ENCODE measurements around the gene GPR152. TPM values are rescaled to one million over a fixed set of nuclear protein-coding genes. Genes with fewer than 3 reads are reported as not detected.
A peak's percentile ranks its signal among the peaks of the same experiment; 100 is the strongest.

The GPR152 gene
- total RNA-seq, 2 donors from 2014 or later: not detected

DNA sequence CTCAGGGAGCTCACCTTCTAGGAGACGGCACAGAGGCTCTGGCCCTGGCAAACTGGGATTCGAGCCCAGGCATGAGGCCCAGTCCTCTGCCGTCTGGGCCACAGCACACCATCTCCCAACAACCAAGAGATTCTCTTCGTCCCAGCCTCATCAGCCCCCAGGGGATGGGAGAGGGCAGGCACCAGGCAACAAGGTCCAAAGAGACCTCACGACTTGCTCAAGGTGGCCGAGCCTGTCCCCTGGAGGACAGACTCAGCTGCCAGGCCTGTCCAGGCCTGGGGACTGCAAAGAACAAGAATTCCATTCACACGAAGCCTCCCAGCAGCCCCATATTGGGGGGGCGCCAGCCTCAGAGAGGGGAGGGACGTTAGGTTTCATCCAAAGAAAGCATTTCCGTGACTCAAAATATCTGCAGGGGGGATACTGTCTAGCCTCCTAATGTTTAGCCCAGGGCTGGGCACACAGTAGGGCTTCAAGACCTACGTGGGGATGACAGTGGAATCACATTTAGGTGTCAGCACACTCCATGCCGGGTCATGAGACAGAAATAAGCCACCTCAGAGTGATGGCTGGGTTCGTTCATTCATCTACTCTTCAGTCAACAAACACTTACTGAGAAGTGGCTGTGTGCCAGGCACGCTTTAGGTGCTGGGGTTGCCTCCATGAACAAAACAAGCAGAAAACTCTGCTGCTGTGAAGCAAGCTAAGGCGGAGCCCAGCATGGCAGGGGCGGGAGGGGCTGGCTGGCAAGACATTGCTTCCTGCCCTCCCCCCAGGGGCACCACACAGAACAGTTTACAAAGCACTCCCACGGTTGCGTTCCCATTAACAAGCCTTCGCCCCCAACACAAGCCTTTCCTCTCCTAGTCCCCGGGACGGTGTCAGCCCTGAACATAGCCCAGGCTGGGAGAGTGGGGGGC lies 35.9 kb downstream of the GPR152 start:
- no peaks in the 10 kb centered on the region for H3K9me3 ChIP-seq
- H3K27ac ChIP-seq: no peak overlapping the region
- no peak for TF ChIP-seq POLR2A (IDR thresholded peaks at IDR 0.05)
- TF ChIP-seq, protein P1, sequence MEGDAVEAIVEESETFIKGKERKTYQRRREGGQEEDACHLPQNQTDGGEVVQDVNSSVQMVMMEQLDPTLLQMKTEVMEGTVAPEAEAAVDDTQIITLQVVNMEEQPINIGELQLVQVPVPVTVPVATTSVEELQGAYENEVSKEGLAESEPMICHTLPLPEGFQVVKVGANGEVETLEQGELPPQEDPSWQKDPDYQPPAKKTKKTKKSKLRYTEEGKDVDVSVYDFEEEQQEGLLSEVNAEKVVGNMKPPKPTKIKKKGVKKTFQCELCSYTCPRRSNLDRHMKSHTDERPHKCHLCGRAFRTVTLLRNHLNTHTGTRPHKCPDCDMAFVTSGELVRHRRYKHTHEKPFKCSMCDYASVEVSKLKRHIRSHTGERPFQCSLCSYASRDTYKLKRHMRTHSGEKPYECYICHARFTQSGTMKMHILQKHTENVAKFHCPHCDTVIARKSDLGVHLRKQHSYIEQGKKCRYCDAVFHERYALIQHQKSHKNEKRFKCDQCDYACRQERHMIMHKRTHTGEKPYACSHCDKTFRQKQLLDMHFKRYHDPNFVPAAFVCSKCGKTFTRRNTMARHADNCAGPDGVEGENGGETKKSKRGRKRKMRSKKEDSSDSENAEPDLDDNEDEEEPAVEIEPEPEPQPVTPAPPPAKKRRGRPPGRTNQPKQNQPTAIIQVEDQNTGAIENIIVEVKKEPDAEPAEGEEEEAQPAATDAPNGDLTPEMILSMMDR (IDR thresholded peaks at IDR 0.05): no peak
- H3K4me3 ChIP-seq: no peak overlapping the region
- WGBS, 2 donors: 56 to 59% methylated on average over 13 to 21 of the region's 21 CpGs
- H3K4me1 ChIP-seq: peaks cover 66% of the 10 kb centered on the region
- DNase-seq (peak in 3 of 4 donors; percentile 46 to 71 (median 52)), ATAC-seq (no peak)
- no peaks in the 10 kb centered on the region for H3K27me3 ChIP-seq
- intact Hi-C loops (cut with DNase I): no loop called here
- no peaks in the 10 kb centered on the region for H3K36me3 ChIP-seq (replicated peaks in 1 of 2; ENCODE audit: insufficient read depth in 1 of 2, low read depth in 2 of 2)

DNA sequence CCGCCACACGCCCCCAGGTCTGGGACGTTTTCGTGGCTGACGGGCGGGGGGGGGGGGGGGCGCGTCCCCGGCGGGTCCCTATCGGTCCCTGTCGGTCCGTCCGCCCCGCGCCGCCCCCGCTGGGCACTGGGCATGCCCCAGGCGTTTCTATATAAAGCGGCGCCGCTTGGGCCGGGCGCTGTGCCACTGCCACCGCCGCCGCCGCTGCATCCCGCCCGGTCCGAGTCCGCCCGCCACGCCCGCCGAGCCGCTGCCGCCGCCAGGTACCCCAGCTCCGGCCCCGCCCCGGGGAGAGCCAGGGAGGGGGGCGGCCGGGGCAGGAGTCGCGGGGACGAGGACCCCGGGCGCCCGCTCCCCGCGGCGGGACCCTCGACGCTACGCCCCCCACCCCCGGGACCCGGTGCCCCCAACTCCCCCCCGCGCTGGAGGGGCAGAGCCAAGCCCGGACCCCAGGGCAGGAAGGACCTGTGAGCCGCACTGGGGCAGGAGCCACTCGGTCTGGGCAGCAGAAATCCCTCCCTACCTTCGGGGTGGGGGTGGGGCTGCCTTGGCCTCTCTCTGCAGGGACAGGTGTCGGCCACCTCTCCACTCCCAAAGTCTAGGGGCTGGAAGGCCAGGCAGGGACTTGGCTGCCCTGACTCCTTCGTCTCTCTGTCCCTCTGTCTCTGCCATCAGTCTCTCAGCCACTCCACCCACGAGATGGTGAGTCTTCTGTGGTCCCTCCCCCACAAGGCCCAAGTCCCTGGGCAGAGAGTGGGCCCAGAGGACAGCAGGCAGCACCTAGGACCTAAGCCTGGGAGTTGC lies 36.8 kb downstream of the GPR152 start, which contains the start of gene CARNS1:
Gene CARNS1 (plus strand): TSS at position 178 of the 804 bp plus-strand sequence. CDS start 522 bp downstream, at position 700.
- TF ChIP-seq, protein P1 (IDR thresholded peaks at IDR 0.05): no peak
- TF ChIP-seq POLR2A (IDR thresholded peaks at IDR 0.05): no peak
- H3K4me1 ChIP-seq: peaks cover 61% of the 10 kb centered on the region
- 5 to 8% methylated on average over 5 to 56 of the region's 67 CpGs for WGBS, 2 donors
- intact Hi-C loops (cut with DNase I): no loop called here
- DNase-seq (peak in 3 of 4 donors; percentile 48 to 68 (median 63)), ATAC-seq (no peak)
- no peaks in the 10 kb centered on the region for H3K27me3 ChIP-seq
- no peaks in the 10 kb centered on the region for H3K36me3 ChIP-seq (replicated peaks in 1 of 2; ENCODE audit: insufficient read depth in 1 of 2, low read depth in 2 of 2)
- H3K27ac ChIP-seq: peak within 1 kb of the TSS in 2 of 4 donors; percentile 30 to 37
- H3K4me3 ChIP-seq: peak within 1 kb of the TSS in 1 of 2 donors; percentile 6
- H3K9me3 ChIP-seq: no peaks in the 10 kb centered on the region

GRCh38 chr11:67413266-67413849 lies 39.2 kb downstream of the GPR152 start:
- no peak for DNase-seq
- no peaks in the 10 kb centered on the region for H3K36me3 ChIP-seq (replicated peaks in 1 of 2; ENCODE audit: insufficient read depth in 1 of 2, low read depth in 2 of 2)
- H3K27me3 ChIP-seq: no peaks in the 10 kb centered on the region
- no peak for TF ChIP-seq POLR2A (IDR thresholded peaks at IDR 0.05)
- TF ChIP-seq, protein P1 (IDR thresholded peaks at IDR 0.05): no peak
- peaks cover 48% of the 10 kb centered on the region for H3K4me1 ChIP-seq
- no peak overlapping the region for H3K4me3 ChIP-seq
- intact Hi-C loops (cut with DNase I): no loop called here
- 18 to 37% methylated on average over 2 of the region's 2 CpGs for WGBS, 2 donors
- ATAC-seq: no peak
- H3K9me3 ChIP-seq: no peaks in the 10 kb centered on the region
- no peak overlapping the region for H3K27ac ChIP-seq

DNA sequence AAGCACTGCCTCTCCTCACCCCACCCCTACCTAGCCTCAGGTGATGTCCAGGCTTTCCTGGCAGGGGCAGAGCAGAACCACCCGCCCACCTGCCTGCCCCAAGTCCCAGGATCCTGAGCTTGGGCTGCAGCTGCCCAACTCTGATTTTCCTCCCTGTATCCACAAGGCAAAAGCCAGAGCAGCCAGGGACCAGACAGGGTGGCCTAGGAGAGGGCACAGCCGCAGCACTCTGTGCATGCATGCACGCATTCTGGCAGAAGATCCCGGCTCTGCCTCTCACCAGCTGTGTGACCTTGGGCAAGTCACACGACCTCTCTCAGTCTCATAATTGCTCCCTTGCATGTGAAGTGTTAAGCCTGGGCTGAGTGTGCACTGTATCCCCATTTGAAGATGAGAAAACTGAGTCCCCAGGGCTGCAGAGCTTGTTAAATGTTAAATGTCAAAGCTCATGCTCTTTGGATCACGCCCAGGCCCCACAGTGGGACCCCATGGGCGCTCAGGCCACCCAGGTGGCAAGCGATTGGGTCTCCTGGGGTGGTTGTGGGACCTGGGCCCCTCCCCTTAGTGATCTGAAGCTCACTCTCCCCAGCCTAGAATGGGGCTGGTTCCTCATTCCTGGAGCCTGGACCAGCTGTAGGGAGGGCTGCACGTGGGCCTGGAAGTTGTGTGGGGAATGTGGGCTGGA lies 39.9 kb downstream of the GPR152 start:
- Histone ChIP-seq H3K27me3 (no peaks in the 10 kb centered on the region), H3K36me3 (replicated peaks in 1 of 2; ENCODE audit: insufficient read depth in 1 of 2, low read depth in 2 of 2) (no peaks in the 10 kb centered on the region), H3K4me3 (no peak overlapping the region), H3K27ac (no peak overlapping the region), H3K4me1 (peaks cover 40% of the 10 kb centered on the region), H3K9me3 (no peaks in the 10 kb centered on the region)
- TF ChIP-seq POLR2A (IDR thresholded peaks at IDR 0.05): no peak
- TF ChIP-seq, protein P1 (IDR thresholded peaks at IDR 0.05): no peak
- intact Hi-C loops (cut with DNase I): no loop called here
- ATAC-seq: no peak
- 39 to 46% methylated on average over 3 to 9 of the region's 9 CpGs for WGBS, 2 donors
- DNase-seq: no peak
